GM10266 (cell line): ENCODE results near the gene GPR61.

Source experiments
- DNase-seq: peaks from one replicate; pipeline ENCODE4 v3.0.0; 2012; ENCODE audit errors: extremely low spot score
- CTCF ChIP-seq: IDR thresholded peaks from 2 replicates; pipeline ENCODE4 v1.5.1; 2012; ENCODE audit warnings: mild to moderate bottlenecking, low read depth; ENCODE audit not compliant: control insufficient read depth, insufficient read depth; ENCODE audit errors: missing control alignments

The GPR61 gene

GRCh38 chr1:109589679-109590078, 50.0 kb downstream of the GPR61 start:
- TF ChIP-seq CTCF, result no peak
- DNase-seq, result no peak

- TF ChIP-seq CTCF, result no peak
- no peak for DNase-seq
These were observed 53.2 kb downstream of the GPR61 start for GRCh38 chr1:109592916-109593315.

GRCh38 chr1:109595531-109595930, 55.9 kb downstream of the GPR61 start:
- no peak for TF ChIP-seq CTCF
- DNase-seq, result no peak
